GM23338 (cell line): Measurements from ENCODE around the gene IDH3A.

Experiments used
- CREB1 ChIP-seq: fragments of 250-450 bp; sonication (Bioruptor Pico); IDR thresholded peaks from 2 replicates; pipeline ENCODE4 v1.5.0; 2020; ENCODE audit warnings: low read depth, mild to moderate bottlenecking, moderate library complexity
- EZH2 ChIP-seq: fragments of 200-600 bp; sonication (generic); IDR thresholded peaks from one replicate; pipeline ENCODE4 v1.8.0; 2017; ENCODE audit warnings: antibody characterized with exemption, mild to moderate bottlenecking, low read depth; ENCODE audit not compliant: unreplicated experiment
- EZH2phosphoT487 ChIP-seq: fragments of 200-600 bp; sonication (generic); IDR thresholded peaks from one replicate; pipeline ENCODE4 v1.8.1; 2018; ENCODE audit warnings: antibody characterized with exemption; ENCODE audit not compliant: unreplicated experiment
- POLR2AphosphoS5 ChIP-seq: IDR thresholded peaks from 2 replicates; pipeline ENCODE4 v1.6.1; 2016; ENCODE audit warnings: antibody characterized with exemption, low read depth
- ZNF114 ChIP-seq: fragments of 250-450 bp; sonication (Bioruptor Pico); IDR thresholded peaks from 2 replicates; pipeline ENCODE4 v1.5.0; 2020; ENCODE audit warnings: mild to moderate bottlenecking, moderate library complexity
- TF ChIP-seq, protein P1 (sequence below), 2 experiments: fragments of 200-600 bp in 1 of 2; sonication (generic) in 1 of 2; conservative IDR thresholded peaks; 2 replicates each; pipeline versions ENCODE4 v1.5.1 to v1.6.1; 2016 to 2017; ENCODE audit warnings: antibody characterized with exemption in 2 of 2, low read depth in 2 of 2, mild to moderate bottlenecking in 2 of 2, moderate library complexity in 1 of 2
- TF ChIP-seq, protein P2 (sequence below): IDR thresholded peaks from one replicate; pipeline ENCODE4 v1.6.1; 2018; ENCODE audit warnings: antibody characterized with exemption; ENCODE audit not compliant: unreplicated experiment

DNA sequence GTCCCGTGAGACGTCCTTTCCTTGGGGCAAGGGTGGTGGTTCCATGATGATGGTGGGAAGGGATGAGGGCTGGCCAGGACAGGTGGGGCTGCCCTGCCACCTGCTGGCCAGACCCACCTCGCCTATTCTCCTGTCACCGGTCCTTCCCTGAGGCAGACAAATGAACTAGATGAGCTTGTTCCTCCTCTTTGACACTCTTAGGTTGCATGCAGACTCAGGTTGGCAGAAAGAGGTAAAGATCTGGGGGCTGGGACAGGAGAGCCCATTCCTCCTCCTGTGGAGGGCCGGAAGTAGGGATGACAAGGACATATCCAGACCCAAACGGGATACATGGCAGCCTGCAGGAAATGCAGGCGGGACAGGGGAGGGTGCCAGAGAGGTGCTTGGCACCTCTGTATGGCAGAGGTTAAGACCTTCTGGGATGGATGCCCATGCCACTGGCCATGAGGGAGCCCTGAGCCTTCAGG is 46.6 kb downstream of the IDH3A start:
- TF ChIP-seq EZH2 (no peak), ZNF114 (no peak), CREB1 (CRISPR knock-in tag) (no peak), EZH2phosphoT487 (no peak), POLR2AphosphoS5 (no peak)
- TF ChIP-seq, protein P1, sequence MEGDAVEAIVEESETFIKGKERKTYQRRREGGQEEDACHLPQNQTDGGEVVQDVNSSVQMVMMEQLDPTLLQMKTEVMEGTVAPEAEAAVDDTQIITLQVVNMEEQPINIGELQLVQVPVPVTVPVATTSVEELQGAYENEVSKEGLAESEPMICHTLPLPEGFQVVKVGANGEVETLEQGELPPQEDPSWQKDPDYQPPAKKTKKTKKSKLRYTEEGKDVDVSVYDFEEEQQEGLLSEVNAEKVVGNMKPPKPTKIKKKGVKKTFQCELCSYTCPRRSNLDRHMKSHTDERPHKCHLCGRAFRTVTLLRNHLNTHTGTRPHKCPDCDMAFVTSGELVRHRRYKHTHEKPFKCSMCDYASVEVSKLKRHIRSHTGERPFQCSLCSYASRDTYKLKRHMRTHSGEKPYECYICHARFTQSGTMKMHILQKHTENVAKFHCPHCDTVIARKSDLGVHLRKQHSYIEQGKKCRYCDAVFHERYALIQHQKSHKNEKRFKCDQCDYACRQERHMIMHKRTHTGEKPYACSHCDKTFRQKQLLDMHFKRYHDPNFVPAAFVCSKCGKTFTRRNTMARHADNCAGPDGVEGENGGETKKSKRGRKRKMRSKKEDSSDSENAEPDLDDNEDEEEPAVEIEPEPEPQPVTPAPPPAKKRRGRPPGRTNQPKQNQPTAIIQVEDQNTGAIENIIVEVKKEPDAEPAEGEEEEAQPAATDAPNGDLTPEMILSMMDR (conservative IDR thresholded peaks at IDR 0.05; ENCODE audit: low read depth in 2 of 2) = peak; percentile 83 to 92
- TF ChIP-seq, protein P2, sequence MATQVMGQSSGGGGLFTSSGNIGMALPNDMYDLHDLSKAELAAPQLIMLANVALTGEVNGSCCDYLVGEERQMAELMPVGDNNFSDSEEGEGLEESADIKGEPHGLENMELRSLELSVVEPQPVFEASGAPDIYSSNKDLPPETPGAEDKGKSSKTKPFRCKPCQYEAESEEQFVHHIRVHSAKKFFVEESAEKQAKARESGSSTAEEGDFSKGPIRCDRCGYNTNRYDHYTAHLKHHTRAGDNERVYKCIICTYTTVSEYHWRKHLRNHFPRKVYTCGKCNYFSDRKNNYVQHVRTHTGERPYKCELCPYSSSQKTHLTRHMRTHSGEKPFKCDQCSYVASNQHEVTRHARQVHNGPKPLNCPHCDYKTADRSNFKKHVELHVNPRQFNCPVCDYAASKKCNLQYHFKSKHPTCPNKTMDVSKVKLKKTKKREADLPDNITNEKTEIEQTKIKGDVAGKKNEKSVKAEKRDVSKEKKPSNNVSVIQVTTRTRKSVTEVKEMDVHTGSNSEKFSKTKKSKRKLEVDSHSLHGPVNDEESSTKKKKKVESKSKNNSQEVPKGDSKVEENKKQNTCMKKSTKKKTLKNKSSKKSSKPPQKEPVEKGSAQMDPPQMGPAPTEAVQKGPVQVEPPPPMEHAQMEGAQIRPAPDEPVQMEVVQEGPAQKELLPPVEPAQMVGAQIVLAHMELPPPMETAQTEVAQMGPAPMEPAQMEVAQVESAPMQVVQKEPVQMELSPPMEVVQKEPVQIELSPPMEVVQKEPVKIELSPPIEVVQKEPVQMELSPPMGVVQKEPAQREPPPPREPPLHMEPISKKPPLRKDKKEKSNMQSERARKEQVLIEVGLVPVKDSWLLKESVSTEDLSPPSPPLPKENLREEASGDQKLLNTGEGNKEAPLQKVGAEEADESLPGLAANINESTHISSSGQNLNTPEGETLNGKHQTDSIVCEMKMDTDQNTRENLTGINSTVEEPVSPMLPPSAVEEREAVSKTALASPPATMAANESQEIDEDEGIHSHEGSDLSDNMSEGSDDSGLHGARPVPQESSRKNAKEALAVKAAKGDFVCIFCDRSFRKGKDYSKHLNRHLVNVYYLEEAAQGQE = no peak
